Endothelial cell of umbilical vein (primary cell): ENCODE data around the gene NCLN.

Experiments
- CTCF ChIP-seq, 2 donors: IDR thresholded peaks; 1 replicate in 1 of 2; 2 replicates in 1 of 2; pipeline ENCODE4 v1.5.1; 2011; ENCODE audit warnings: low read length in 2 of 2, mild to moderate bottlenecking in 2 of 2, moderate library complexity in 2 of 2, control low read depth in 1 of 2, inconsistent platforms in 1 of 2, low read depth in 1 of 2; ENCODE audit not compliant: insufficient read depth in 1 of 2; ENCODE audit errors: extremely low read depth in 1 of 2
- EZH2 ChIP-seq: IDR thresholded peaks from 2 replicates; pipeline ENCODE4 v1.6.1; 2012; ENCODE audit warnings: borderline replicate concordance, low read depth, mild to moderate bottlenecking, moderate library complexity, low read length, inconsistent platforms; ENCODE audit not compliant: severe bottlenecking
- FOS ChIP-seq: IDR thresholded peaks from 2 replicates; pipeline ENCODE4 v1.6.1; 2011; ENCODE audit warnings: mild to moderate bottlenecking, low read length, moderate library complexity, borderline replicate concordance; ENCODE audit not compliant: insufficient read depth
- GATA2 ChIP-seq: IDR thresholded peaks from 2 replicates; pipeline ENCODE4 v1.7.0; 2011; ENCODE audit warnings: low read depth, mild to moderate bottlenecking, moderate library complexity, mixed read lengths, low read length; ENCODE audit not compliant: insufficient read length, insufficient read depth
- JUN ChIP-seq: IDR thresholded peaks from 2 replicates; pipeline ENCODE4 v1.6.1; 2011; ENCODE audit warnings: borderline replicate concordance, low read depth; ENCODE audit not compliant: insufficient read length, insufficient read depth
- MAX ChIP-seq: IDR thresholded peaks from 2 replicates; pipeline ENCODE4 v1.6.1; 2011; ENCODE audit not compliant: insufficient read depth, insufficient read length
- MYC ChIP-seq: IDR thresholded peaks from one replicate; pipeline ENCODE4 v1.6.1; 2011; ENCODE audit warnings: mild to moderate bottlenecking, low read depth, low read length
- POLR2A ChIP-seq: IDR thresholded peaks from 2 replicates; pipeline ENCODE4 v1.6.1; 2012; ENCODE audit warnings: low read depth, mild to moderate bottlenecking, control low read depth, low read length
- POLR2AphosphoS5 ChIP-seq: IDR thresholded peaks from 2 replicates; pipeline ENCODE4 v1.6.1; 2012; ENCODE audit warnings: low read depth, mild to moderate bottlenecking, control low read depth, low read length, moderate library complexity; ENCODE audit not compliant: insufficient read depth

- TF ChIP-seq CTCF (IDR thresholded peaks at IDR 0.05; ENCODE audit: extremely low read depth in 1 of 2, insufficient read depth in 1 of 2, low read depth in 1 of 2, low read length in 2 of 2) (no peak), POLR2AphosphoS5 (no peak), EZH2 (no peak), POLR2A (no peak), MAX (no peak), MYC (no peak), FOS (no peak), GATA2 (no peak), JUN (no peak)
These were observed 8.8 kb upstream of the NCLN start for GRCh38 chr19:3176715-3177501.
